ENCODE data around the gene OR6J1.
A peak's percentile ranks its signal among the peaks of the same experiment; 100 is the strongest.
"Not testable (repeated sequence)": the region's sequence is repeated elsewhere in the genome, so short reads cannot be mapped to it uniquely, and the experiment has no call there.

Gene OR6J1

DNA sequence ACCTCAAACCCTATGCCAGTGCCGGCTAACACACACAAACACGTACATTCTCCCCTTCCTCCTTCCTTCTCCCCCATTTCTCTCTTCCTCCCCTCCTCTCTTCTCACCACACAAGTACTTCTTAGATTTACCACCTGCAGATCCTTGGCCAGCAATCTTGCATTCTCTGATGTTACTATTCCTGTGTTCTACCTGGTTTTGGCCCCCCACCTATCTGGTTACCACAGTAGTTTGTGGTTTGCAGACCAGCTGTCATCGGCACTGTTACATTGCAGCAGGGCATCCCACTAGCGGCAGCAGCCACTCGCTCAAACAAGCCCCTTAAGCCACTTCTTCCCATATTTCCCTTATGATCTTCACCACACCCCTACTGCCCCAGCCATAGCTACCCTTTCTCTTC is 42.2 kb downstream of the OR6J1 start:
- FAIRE-seq, result no peak

DNA sequence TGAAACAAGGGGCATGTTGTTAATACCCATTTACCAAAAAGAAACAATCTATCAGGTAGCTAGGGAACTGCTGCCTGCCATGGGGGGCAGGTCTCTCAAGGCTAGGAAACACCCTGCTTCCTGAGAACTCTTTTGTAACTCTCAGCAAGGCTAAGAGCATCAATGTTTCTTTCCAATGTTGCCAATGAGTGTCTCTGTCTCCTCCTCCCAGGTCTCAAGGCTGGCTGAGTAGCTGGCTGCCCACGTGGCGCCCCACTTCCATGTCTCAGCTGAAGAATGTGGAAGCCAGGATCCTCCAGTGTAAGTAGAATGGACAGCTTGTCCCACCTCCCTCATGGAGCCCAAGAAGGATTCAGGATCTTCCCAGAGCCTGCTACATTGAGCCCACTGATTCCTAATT is 42.7 kb downstream of the OR6J1 start:
- FAIRE-seq, result no peak

DNA sequence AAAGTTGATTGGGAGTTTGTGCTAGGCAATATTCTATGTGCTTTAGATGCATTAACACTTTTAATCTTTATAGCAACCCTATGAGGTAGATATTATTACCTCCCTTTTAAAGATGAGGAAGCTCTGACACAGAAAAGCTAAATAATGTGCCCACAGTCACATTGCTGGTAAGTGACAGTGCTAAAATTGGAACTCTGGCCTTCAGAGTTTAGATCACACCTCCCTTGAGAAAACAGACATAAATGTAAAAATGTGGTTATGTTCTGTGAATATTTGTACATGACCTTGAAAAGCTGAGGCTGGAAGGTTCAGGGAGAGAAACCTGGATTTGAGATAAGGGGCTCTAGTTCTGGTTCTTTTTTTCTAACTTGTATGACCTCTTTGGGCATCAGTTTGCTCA is 44.1 kb downstream of the OR6J1 start:
- FAIRE-seq, result no peak

DNA sequence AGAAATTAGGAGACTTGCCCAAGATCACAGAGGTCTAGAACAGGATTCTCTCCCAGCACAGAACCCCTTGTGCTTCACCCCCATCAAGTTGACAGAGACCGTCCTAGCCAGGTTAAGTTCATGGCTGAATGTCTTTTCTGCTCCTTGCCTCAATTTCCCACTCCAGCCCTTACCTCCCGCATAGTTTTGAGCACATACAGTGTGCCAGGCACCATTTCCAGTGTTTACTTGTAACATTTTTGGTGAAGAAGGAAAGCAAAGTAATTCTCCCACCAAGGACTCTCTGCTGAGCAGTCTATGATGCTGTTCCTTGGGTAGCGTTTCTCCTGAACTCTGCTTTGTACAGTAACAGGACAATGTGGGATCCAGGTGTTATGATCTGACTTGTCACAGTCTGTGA is 44.8 kb downstream of the OR6J1 start:
- FAIRE-seq, result no peak

DNA sequence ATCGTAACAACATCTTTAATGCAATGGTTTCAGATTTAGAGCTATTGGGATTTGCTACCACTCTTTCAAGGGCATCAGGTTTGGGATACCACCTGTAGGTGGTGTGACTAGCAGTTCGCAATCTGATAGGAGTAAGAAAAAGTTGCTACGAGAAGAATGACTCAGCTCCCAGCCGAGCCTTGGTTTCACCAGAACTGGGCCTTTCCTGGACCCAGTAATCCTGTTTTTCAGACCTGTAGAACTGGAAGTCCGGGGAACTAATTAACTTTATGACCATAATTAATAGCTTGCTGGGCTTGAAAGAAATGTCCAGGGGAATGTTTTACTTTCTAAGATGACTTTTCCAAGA is 45.3 kb downstream of the OR6J1 start:
- FAIRE-seq, result no peak

DNA sequence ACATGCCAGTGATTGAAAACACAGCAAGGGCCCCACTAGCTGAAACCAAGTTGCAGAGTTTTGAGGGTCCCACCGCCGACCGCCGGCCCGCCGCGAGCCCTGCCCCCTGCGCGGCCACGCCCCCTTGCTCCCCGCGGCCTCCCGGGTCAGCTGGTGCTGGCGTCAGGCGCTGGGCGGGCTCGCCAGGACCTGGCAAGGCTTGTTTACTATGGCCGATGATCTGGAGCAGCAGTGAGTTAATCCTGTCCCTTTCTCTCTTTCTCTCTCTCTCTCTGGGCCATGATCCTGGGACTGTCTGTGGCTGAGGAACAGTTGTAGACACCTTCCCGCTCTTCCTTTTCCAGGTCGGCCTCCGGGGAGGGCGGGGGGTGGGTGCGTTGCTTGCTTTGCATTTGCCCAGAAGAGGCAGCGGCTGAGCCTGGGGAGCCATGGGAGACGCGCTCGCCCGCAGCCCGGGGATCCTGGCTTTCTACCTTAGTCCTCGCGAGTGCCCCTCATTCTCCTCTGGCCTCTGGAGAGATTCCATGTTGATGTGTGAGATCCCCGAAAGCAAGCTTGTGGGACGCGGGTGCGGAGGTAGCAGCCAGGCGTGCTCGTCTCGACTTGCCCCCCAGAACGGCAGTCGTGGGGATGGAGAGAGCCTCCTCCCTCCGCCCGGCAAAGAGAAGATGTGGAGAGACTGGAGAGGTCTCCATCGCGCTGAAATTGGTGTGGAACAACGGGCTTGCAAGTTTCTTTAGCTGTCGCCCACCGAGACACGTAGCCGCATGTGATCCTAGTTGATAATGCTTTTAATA is 45.9 kb downstream of the OR6J1 start, which contains the start of gene ABHD4:
Gene ABHD4 (plus strand): TSS at position 202 of the 797 bp plus-strand sequence. CDS start 7 bp downstream, at position 209.
- FAIRE-seq, result no peak

DNA sequence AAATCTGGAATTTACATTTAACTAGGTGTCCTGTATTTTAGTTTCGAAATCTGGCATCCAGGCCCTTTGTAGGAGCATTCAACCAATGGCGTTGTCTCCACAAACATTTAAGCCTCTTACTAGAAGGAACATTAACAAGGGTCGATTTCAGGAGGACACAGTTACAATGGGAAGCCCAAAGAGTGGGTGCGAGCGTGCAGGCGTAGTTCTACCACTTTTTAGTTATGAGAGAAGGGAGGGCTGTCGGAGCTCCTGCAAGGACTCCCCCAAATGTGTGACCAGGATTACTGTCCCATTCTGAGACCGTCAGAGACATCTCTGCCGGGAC is 46.4 kb downstream of the OR6J1 start:
- FAIRE-seq, result no peak

DNA sequence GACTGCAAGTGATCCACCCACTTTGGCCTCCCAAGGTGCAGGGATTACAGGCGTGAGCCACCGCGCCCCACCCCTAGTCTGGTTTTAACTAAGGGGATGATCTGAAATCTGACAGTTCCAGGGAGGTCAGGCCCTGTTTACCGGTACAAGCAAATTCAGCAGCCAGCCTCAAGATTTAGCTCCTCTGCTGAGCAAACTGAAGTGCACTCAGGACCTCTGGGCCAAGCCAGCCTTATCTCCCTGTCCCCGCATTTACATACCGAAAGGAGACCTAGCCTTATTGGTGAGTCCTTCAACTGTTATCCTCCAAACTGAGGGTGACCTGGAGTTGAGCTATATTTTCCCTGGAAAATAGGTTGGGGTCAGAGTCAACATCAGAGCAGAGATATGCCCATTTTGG is 46.9 kb downstream of the OR6J1 start:
- FAIRE-seq, result no peak

DNA sequence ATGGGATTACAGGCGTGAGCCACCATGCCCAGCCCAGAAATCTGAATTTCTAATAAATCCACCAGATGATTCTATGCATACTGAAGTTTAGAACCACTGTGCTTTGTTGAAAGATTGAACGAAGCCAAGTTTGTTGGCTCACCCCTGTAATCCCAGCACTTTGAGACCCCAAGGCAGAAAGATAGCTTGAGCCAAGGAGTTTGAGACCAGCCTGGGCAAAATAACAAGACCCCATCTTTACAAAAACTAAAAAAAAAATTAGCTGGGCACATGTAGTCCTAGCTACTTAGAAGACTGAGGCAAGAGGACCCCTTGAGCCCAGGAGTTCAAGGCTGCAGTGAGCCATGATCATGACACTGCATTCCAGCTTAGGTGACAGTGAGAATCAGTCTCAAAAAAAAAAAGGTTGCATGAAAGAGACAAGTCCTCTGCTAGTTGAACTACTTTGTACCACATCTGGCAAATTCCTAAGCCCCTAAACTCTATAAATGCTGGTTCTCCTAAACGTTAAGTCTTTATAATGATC is 47.7 kb downstream of the OR6J1 start:
- FAIRE-seq, result no peak

DNA sequence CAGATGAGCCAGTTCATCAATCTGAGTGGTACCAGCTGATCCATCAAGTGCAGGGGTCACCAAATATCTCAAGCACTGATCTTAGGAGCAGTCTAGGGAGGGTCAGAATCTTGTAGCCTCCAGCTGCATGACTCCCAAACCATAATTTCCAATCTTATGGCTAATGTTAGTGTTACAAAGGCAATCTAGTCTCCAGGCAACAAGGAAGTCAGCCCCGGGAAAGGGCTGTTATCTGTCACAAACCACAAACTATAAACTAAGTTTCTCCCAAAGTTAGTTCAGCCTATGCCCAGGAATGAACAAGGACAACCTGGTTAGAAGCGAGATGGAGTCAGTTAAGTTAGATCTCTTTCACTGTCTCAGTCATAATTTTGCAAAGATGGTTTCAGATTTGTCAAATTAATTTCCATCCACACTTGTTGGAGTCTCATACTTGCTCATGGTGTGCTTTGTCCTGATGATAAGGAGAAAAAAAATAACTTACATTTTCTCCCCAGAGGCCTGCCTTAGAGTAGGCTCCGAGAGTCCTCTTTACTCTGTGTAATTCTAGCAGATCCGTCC is 49.9 kb downstream of the OR6J1 start:
- no peak for FAIRE-seq

DNA sequence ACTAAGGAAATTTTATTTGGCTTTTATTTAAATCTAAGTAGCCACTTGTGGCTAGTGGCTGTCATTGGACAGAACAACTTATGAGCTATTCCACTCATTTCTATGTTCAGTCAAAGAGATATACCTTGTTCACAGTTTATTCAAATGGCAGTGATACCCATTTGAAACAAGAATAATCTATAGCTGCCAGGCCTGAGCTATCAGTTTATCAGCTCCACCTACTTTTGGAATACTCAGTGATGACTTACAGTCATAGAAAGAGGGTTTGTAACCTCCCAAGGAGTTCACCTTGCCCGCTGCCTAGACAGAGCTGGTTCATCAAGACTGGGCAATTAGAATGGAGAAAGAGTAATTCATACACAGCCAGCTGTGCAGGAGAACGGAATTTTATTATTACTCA is 50.6 kb downstream of the OR6J1 start:
- FAIRE-seq, result no peak

DNA sequence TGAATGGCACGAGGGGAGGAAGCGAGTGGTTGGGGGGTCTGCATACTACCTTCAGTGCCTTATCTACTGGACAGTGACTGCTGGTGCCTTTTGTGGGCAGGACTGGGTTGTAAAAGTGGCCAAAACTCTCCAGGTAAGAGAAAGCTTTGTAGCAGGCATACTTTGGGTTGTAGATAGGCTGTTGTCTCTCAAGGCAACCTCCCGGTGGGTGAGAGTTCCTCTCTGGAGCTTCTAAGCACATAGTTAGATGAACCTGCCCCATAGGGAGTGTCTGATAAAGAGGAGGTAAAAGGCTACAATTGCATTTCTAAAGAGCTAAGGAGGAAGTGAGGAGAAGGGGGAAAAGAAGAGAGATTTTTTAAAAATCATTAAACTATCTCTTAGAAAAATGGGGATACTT is 51.0 kb downstream of the OR6J1 start:
- FAIRE-seq, result no peak

DNA sequence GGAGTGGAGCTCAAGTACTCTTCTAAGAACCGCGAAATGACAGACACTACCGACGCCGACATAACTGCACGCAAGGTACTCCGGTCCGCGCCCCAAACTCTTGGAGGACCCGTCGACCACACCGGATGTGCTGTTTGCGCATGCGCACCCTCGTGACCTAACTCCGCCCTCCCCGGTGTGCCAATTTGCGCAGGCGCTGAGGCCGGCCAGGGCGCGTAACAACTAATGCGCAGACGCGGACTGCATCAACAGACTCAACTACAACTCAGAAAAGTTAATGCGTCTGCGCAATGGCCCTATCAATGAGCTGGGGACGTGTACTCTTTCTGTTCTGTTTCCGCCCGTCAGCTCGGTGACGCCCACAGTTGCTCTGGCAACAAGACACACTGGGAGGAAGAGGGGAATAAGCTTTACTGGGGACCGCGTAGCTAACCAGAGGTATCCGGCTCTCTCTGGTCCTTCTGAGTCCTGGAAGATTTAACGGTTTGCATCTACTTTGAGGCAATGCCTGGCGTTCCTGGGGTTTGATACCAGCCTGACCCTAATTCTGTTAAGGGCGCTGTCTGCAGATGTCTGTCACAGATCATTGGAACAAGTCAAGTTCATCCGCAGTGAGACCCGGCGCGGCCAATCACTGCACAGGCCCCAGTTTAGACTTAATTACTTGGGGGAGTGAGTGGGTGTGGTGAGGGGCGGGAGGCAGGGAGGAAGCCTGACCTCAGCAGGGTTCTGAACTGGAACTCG is 54.9 kb downstream of the OR6J1 start, which contains the start of gene DAD1:
Gene DAD1 (minus strand): TSS at position 129 of the 744 bp plus-strand sequence. CDS start 67 bp downstream, at position 62.
- peak; percentile 96 for FAIRE-seq

DNA sequence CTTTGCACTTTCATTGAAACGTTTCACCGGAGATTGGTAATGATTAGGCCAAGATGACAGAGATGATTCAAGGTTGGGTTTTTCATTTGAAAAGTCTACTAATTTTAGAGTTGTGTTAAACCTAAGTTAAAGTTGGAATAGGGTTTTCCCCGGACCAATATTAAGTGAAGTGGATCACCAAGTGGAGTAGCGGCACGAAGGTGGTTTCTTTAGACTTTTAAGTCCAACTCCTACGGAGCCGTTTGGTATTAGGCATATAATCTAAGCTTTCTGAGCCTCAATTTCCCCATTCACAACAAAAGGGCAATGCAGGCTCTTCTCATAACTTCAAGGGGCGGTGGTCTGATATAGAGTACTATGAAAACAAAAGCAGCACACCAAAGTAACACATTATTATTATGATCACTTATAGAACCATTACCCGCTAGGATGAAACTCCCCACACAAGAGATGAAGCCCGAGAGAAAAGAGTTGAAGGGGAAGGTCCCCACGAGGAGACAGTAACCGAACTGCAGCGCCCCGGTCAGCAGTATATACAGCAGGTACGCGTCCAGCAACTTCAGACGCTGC is 55.5 kb downstream of the OR6J1 start:
- no peak for FAIRE-seq

DNA sequence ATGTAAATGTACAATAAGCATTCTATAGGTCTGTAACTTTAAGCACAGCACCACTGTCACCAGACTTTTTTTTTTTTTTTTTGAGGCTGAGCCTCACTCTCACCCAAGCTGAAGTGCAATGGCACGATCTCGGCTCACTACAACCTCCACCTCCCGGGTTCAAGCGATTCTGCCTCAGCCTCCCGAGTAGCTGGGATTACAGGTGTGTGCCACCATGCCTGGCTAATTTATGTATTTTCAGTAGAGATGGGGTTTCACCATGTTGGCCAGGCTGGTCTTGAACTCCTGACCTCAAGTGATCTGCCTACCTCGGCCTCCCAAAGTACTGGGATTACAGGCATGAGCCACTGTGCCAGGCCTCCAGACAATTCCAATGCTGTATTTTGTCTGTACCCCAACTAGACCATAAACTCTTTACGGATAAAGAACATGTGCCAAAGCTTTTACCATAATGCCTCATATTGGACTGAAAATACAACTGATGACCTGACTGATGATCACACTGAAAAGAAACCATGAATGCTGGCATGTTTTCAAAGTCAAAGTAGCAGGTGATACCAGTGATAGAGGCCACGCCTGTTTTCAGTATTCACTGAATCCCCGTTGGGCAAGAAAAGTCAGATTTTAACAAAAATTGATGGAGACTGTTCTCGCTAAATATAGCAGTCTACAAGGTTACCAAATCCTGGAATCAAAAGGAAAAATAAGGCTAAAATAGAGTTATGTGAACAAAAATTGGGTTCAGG is 56.3 kb downstream of the OR6J1 start:
- not testable (repeated sequence) for FAIRE-seq

DNA sequence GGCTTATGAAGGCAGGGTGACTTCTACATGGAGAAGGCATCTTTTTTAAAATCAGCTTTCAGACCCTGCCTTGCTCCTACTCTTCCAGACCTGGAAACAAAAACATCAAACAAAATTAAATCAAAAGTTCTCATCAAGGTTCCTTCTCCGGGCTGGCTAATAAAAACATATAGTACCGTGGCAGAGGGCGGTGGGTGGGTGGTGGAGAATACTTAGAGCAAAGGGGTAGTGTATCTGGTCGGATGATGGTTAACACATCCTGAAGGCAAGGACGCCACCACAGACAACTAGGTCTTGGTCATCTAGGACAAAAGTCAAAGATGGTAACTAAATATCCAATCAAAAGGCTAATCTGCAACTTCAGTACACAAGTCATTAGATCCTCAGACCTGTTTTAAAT is 56.9 kb downstream of the OR6J1 start:
- no peak for FAIRE-seq

DNA sequence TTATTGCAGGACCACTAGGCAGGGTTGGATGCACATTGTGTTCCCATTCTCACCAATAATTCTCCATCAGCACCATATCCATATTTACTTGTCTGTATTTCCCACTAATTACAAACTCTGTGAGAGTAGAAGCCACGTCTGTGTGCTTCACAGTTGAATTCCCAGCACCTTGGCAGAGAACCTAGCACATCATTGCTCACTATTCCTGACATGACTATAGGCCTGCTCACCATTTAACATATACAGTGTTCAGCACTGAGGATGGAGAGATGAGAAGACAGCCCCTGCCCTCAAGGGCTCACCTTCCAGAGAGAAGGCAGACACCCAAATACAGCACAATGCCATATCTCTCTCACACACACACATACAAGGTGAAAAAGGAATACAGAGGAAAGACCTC is 60.2 kb downstream of the OR6J1 start:
- no peak for FAIRE-seq
